ENCODE measurements around the gene OSBPL2.

OSBPL2 gene

GRCh38 chr20:62208061-62208794 lies 30.1 kb upstream of the OSBPL2 start:
- DNase-seq, result no peak

- no peak for DNase-seq
These were observed 29.2 kb upstream of the OSBPL2 start for GRCh38 chr20:62208795-62209755.

- no peak for DNase-seq
These were observed 28.3 kb upstream of the OSBPL2 start for GRCh38 chr20:62209850-62210495.

GRCh38 chr20:62210496-62210855 lies 27.8 kb upstream of the OSBPL2 start:
- DNase-seq, result no peak

- DNase-seq, result no peak
These were observed 27.1 kb upstream of the OSBPL2 start for GRCh38 chr20:62211216-62211615.

GRCh38 chr20:62211769-62212288 lies 26.5 kb upstream of the OSBPL2 start:
- no peak for DNase-seq

- no peak for DNase-seq
These were observed 26.0 kb upstream of the OSBPL2 start for GRCh38 chr20:62212299-62212698.

GRCh38 chr20:62214067-62214466 lies 24.3 kb upstream of the OSBPL2 start:
- no peak for DNase-seq

- DNase-seq, result no peak
These were observed 23.0 kb upstream of the OSBPL2 start for GRCh38 chr20:62215020-62215990.

GRCh38 chr20:62215991-62216635 lies 22.2 kb upstream of the OSBPL2 start:
- DNase-seq, result no peak

- no peak for DNase-seq
These were observed 21.4 kb upstream of the OSBPL2 start for GRCh38 chr20:62216636-62217566.

- DNase-seq, result no peak
These were observed 20.2 kb upstream of the OSBPL2 start for GRCh38 chr20:62217913-62218773.

GRCh38 chr20:62219101-62219991 lies 19.0 kb upstream of the OSBPL2 start:
- no peak for DNase-seq

- DNase-seq, result peak; percentile 31
These were observed 18.2 kb upstream of the OSBPL2 start, which contains the start of gene HRH3 for GRCh38 chr20:62219992-62220665. Gene HRH3, minus strand, starts transcription at chr20:62220278. Its CDS starts 308 bp downstream, at chr20:62219970.

- no peak for DNase-seq
These were observed 17.4 kb upstream of the OSBPL2 start for GRCh38 chr20:62220666-62221568.

- DNase-seq, result no peak
These were observed 16.0 kb upstream of the OSBPL2 start for GRCh38 chr20:62222266-62222850.

Measured in central memory CD4-positive, alpha-beta T cell (primary cell).